HCT116 (cell line): ENCODE results near the gene SLC17A2. TPM values are rescaled to one million over a fixed set of nuclear protein-coding genes. Genes with fewer than 3 reads are reported as not detected.

Source experiments
- ATAC-seq: fragments of 200-7000 bp; cut with Tn5 transposase; 2 replicates; pipeline ENCODE4 v1.9.1; 2020; ENCODE audit warnings: mild to moderate bottlenecking, moderate library complexity
- BruUV-seq: library from RNA; stranded (reverse); fragments of 400-500 nt; replicated peaks from 2 replicates; lab custom pipeline; 2021; lab: Mats Ljungman, UMichigan
- CTCF ChIA-PET: fragments of 300-600 bp; sonication (Branson Sonifier 250); formaldehyde crosslinking; loops from one replicate; lab custom pipeline; 2021; ENCODE audit warnings: antibody characterized with exemption; lab: Charles Lee
- POLR2A ChIA-PET: fragments of 300-600, 350-600 bp; sonication (Branson Sonifier 250); formaldehyde crosslinking; loops from one replicate; lab custom pipeline; 2021; ENCODE audit warnings: antibody characterized with exemption; lab: Charles Lee
- RAD21 ChIA-PET, 2 experiments: fragments of 300-600 bp; sonication (Branson Sonifier 250); formaldehyde crosslinking; loops; one replicate each; lab custom pipeline; 2023; ENCODE audit warnings: low total read pairs in 2 of 2; ENCODE audit not compliant: uncharacterized antibody in 2 of 2, unreplicated experiment in 2 of 2, low non-redundant PET in 1 of 2; lab: Charles Lee
- DNase-seq: peaks from one replicate; pipeline ENCODE4 v3.0.0-alpha.2; 2010; ENCODE audit warnings: low read depth, low spot score
- H2AFZ ChIP-seq: fragments of 200-600 bp; shearing (Covaris generic), sonication (generic); 2 replicates; pipeline ENCODE4 v1.6.1; 2017; ENCODE audit warnings: low read depth, mixed run types, mixed read lengths, antibody characterized with exemption, low read length; ENCODE audit not compliant: poor library complexity, severe bottlenecking
- H3K27ac ChIP-seq: 2 replicates; pipeline ENCODE4 v1.5.1; 2012; ENCODE audit warnings: low read depth, low read length
- H3K27me3 ChIP-seq: fragments of 200-600 bp; sonication (generic); 2 replicates; pipeline ENCODE4 v1.6.1; 2016; ENCODE audit warnings: mixed run types, low read length, mixed read lengths; ENCODE audit not compliant: insufficient read depth
- H3K36me3 ChIP-seq, 2 experiments: fragments of 200-500 bp in 1 of 2; fragments of 200-600 bp in 1 of 2; sonication (Bioruptor generic) in 1 of 2; sonication (generic) in 1 of 2; 2 replicates each; pipeline versions ENCODE4 v1.5.1 to v1.6.1; 2014 to 2016; ENCODE audit warnings: low read length in 2 of 2, inconsistent platforms in 1 of 2, mixed read lengths in 1 of 2, mixed run types in 1 of 2; ENCODE audit not compliant: insufficient read depth in 2 of 2, control insufficient read depth in 1 of 2
- H3K4me1 ChIP-seq, 2 experiments: fragments of 200-600 bp in 1 of 2; sonication (generic) in 1 of 2; 2 replicates each; pipeline versions ENCODE4 v1.5.1 to v1.6.1; 2012 to 2017; ENCODE audit warnings: low read length in 2 of 2, inconsistent platforms in 1 of 2, mild to moderate bottlenecking in 1 of 2, mixed read lengths in 1 of 2, mixed run types in 1 of 2, moderate library complexity in 1 of 2; ENCODE audit not compliant: insufficient read depth in 2 of 2, control insufficient read depth in 1 of 2
- H3K4me2 ChIP-seq: fragments of 200-600 bp; sonication (generic); 2 replicates; pipeline ENCODE4 v1.6.1; 2017; ENCODE audit warnings: mixed run types, low read length, mixed read lengths
- H3K4me3 ChIP-seq, 2 experiments: fragments of 200-600 bp in 1 of 2; sonication (generic) in 1 of 2; replicated peaks in 1 of 2; 2 replicates each; pipeline ENCODE4 v1.5.1; 2011 to 2016; ENCODE audit warnings: low read length in 2 of 2, control low read depth in 1 of 2, low read depth in 1 of 2, mild to moderate bottlenecking in 1 of 2, mixed read lengths in 1 of 2, mixed run types in 1 of 2
- H3K79me2 ChIP-seq: fragments of 200-600 bp; sonication (generic); 2 replicates; pipeline ENCODE4 v1.6.1; 2017; ENCODE audit warnings: mild to moderate bottlenecking, mixed run types, low read length, moderate library complexity, mixed read lengths; ENCODE audit not compliant: insufficient read depth
- H3K9ac ChIP-seq: fragments of 200-600 bp; sonication (generic); 2 replicates; pipeline ENCODE4 v1.6.1; 2016; ENCODE audit warnings: low read length, mixed read lengths
- H3K9me2 ChIP-seq: fragments of 200-600 bp; sonication (generic), shearing (Covaris generic); 2 replicates; pipeline ENCODE4 v1.6.1; 2017; ENCODE audit warnings: mixed run types, mild to moderate bottlenecking, moderate library complexity; ENCODE audit not compliant: insufficient read depth
- H3K9me3 ChIP-seq, 2 experiments: fragments of 200-500 bp in 1 of 2; fragments of 200-600 bp in 1 of 2; sonication (Bioruptor generic) in 1 of 2; sonication (generic) in 1 of 2; 2 replicates each; pipeline ENCODE4 v1.6.1; 2014 to 2017; ENCODE audit warnings: low read length in 2 of 2, mixed read lengths in 2 of 2, inconsistent platforms in 1 of 2, low read depth in 1 of 2, mild to moderate bottlenecking in 1 of 2, mixed run types in 1 of 2, moderate library complexity in 1 of 2; ENCODE audit not compliant: control insufficient read depth in 1 of 2, insufficient read depth in 1 of 2
- H4K20me1 ChIP-seq: fragments of 200-600 bp; sonication (generic), shearing (Covaris generic); 2 replicates; pipeline ENCODE4 v1.6.1; 2017; ENCODE audit warnings: mixed run types, mild to moderate bottlenecking, moderate library complexity; ENCODE audit not compliant: insufficient read depth
- CBX3 ChIP-seq: IDR thresholded peaks from 2 replicates; pipeline ENCODE4 v1.6.1; 2012; ENCODE audit warnings: low read depth
- CTCF ChIP-seq, 3 experiments: fragments of 200-600 bp in 1 of 3; sonication (generic) in 1 of 3; IDR thresholded peaks in 2 of 3; conservative IDR thresholded peaks in 1 of 3; 2 replicates each; pipeline ENCODE4 v1.5.1; 2012 to 2017; ENCODE audit warnings: low read depth in 2 of 3, low read length in 2 of 3, antibody characterized with exemption in 1 of 3, borderline replicate concordance in 1 of 3, control low read depth in 1 of 3, mild to moderate bottlenecking in 1 of 3, mixed read lengths in 1 of 3, mixed run types in 1 of 3, moderate library complexity in 1 of 3; ENCODE audit not compliant: insufficient read depth in 1 of 3
- EGR1 ChIP-seq: IDR thresholded peaks from 2 replicates; pipeline ENCODE4 v1.6.1; 2012; ENCODE audit warnings: low read depth
- ELF1 ChIP-seq: IDR thresholded peaks from 2 replicates; pipeline ENCODE4 v1.6.1; 2012; ENCODE audit warnings: low read depth, borderline replicate concordance
- EZH2 ChIP-seq: fragments of 200-600 bp; sonication (generic); IDR thresholded peaks from 2 replicates; pipeline ENCODE4 v1.6.1; 2017; ENCODE audit warnings: antibody characterized with exemption, mixed run types
- FOSL1 ChIP-seq: IDR thresholded peaks from 2 replicates; pipeline ENCODE4 v1.6.1; 2012; ENCODE audit warnings: low read depth
- POLR2A ChIP-seq: IDR thresholded peaks from 2 replicates; pipeline ENCODE4 v1.7.0; 2011; ENCODE audit warnings: borderline replicate concordance; ENCODE audit not compliant: insufficient read depth, insufficient read length; ENCODE audit errors: extremely low read depth
- REST ChIP-seq: IDR thresholded peaks from 2 replicates; pipeline ENCODE4 v1.6.1; 2012; ENCODE audit warnings: low read depth
- SIN3A ChIP-seq: IDR thresholded peaks from 2 replicates; pipeline ENCODE4 v1.6.1; 2012; ENCODE audit warnings: low read depth
- SP1 ChIP-seq: IDR thresholded peaks from 2 replicates; pipeline ENCODE4 v1.6.1; 2012; ENCODE audit warnings: low read depth
- TCF7L2 ChIP-seq: IDR thresholded peaks from 2 replicates; pipeline ENCODE4 v1.7.0; 2011; ENCODE audit warnings: borderline replicate concordance, inconsistent platforms; ENCODE audit not compliant: insufficient read depth, insufficient read length; ENCODE audit errors: extremely low read depth
- ZBTB33 ChIP-seq: IDR thresholded peaks from 2 replicates; pipeline ENCODE4 v1.6.1; 2011; ENCODE audit warnings: mild to moderate bottlenecking, low read length, moderate library complexity; ENCODE audit not compliant: insufficient replicate concordance; ENCODE audit errors: extremely low read depth
- ZFX ChIP-seq: fragments of 450-650 bp; IDR thresholded peaks from 2 replicates; pipeline ENCODE4 v1.6.1; 2017
- intact Hi-C: fragments of 100-400 bp; cut with micrococcal nuclease; formaldehyde crosslinking; loops from 2 replicates; pipeline ENCODE4 v1.10.0; 2022
- total RNA-seq: library from RNA; stranded (reverse); gene quantifications from one replicate; pipeline ENCODE4 v1.2.1, GENCODE V29; 2021; ENCODE audit not compliant: unreplicated experiment

Gene SLC17A2
- total RNA-seq, 1 experiment from 2014 or later: not detected

- intact Hi-C loops: no loop called here
- no TSS peak for BruUV-seq
- H3K27ac ChIP-seq: no peak overlapping the region
- ChIA-PET CTCF (no interaction called here), POLR2A (no interaction called here)
- H3K9me2 ChIP-seq: no peaks in the 10 kb centered on the region
- ATAC-seq: no peak
- H3K79me2 ChIP-seq: no peaks in the 10 kb centered on the region
- no peaks in the 10 kb centered on the region for H3K9me3 ChIP-seq
- H4K20me1 ChIP-seq: no peaks in the 10 kb centered on the region
- H3K27me3 ChIP-seq: no peaks in the 10 kb centered on the region
- H2AFZ ChIP-seq: no peak overlapping the region
- DNase-seq: no peak
- no peaks in the 10 kb centered on the region for H3K4me1 ChIP-seq
- no peaks in the 10 kb centered on the region for H3K36me3 ChIP-seq
- no peak overlapping the region for H3K4me2 ChIP-seq
- no peak for TF ChIP-seq CTCF (IDR thresholded peaks at IDR 0.05 in 2 of 3, conservative IDR thresholded peaks at IDR 0.05 in 1 of 3; ENCODE audit: borderline replicate concordance in 1 of 3, insufficient read depth in 1 of 3, low read depth in 2 of 3, low read length in 2 of 3)
- no peak for TF ChIP-seq POLR2A
- no peak for TF ChIP-seq CBX3
- TF ChIP-seq SP1: no peak
- TF ChIP-seq ZFX: no peak
- no peak for TF ChIP-seq EZH2
- TF ChIP-seq FOSL1: no peak
- TF ChIP-seq SIN3A: no peak
- no peak for TF ChIP-seq REST
- TF ChIP-seq TCF7L2: no peak
- no peak for TF ChIP-seq ELF1
- no peak for TF ChIP-seq EGR1
- no peak for TF ChIP-seq ZBTB33
- TF ChIP-seq, all 23 proteins: peak for 0
- Histone ChIP-seq H3K4me3 (no peak overlapping the region), H3K9ac (no peak overlapping the region)
- RAD21 ChIA-PET: no interaction called here
Measured at GRCh38 chr6:25922301-25922700, 8.2 kb downstream of the SLC17A2 start.
